Stimulated activated CD8-positive, alpha-beta memory T cell treated with anti-CD3 and anti-CD28 coated beads, Interleukin-4, amount 100 ng/mL, for 48 hours (primary cell): ENCODE measurements around the gene TAOK1.
"Not testable (repeated sequence)": the region's sequence is repeated elsewhere in the genome, so short reads cannot be mapped to it uniquely, and the experiment has no call there.

Experiments used
- DNase-seq: peaks from one replicate; pipeline ENCODE4 v3.0.0-alpha.2; 2020

The TAOK1 gene

DNA sequence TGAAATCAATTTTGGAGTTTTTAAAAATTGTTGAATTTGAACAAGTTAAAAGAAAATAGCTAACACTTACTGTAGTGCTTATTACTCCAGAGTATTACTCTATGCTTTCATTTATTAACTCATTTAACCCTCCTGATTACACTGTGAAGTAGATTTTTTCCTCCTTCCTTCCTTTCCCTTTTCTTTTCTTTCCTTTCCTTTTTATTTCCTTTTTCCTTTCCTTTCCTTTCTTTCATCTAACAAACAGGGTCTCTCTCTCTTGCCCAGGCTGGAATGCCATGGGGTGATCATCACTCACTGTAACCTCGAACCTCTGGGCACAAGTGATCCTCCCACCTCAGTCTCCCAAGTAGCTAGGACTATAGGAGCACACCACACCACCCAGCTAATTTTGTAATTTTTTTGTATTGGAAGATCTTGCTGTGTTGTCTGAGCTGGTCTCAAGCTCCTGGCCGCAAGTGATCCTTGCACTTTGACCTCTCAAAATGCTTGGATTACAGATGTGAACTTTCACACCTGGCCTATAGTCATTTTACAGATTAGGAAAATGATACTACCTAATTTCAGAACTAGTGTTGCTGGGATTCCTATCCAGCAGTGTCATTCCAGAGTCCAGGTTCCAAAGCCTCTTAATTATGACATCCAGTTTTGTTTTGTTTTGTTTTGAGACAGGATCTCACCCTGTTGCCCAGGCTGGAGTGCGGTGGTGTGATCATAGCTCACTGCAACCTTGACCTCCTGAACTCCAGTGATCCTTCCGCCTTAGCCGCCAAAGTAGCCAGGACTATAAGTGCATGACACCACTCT lies 59.9 kb downstream of the TAOK1 start:
- DNase-seq, result no peak

- no peak for DNase-seq
These were observed 61.1 kb downstream of the TAOK1 start for GRCh38 chr17:29451121-29451742.

DNA sequence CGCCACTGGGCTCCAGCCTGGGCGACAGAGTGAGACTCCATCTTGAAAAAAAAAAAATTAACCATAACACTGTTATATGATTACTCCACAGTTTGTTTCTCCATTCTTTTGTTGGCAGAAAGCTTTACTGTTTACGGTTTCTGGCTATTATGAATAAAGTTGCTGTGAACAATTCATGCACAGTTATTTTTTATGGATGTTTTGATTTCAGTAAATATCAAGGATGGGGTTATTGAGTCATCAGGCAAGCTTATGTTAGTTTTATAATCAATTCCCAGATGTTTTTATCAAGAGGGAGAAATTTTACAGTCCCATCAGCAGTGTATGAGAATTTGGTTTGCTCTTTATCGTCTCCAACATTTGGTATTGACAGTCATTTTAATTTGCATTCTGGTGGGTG lies 67.9 kb downstream of the TAOK1 start:
- no peak for DNase-seq

DNA sequence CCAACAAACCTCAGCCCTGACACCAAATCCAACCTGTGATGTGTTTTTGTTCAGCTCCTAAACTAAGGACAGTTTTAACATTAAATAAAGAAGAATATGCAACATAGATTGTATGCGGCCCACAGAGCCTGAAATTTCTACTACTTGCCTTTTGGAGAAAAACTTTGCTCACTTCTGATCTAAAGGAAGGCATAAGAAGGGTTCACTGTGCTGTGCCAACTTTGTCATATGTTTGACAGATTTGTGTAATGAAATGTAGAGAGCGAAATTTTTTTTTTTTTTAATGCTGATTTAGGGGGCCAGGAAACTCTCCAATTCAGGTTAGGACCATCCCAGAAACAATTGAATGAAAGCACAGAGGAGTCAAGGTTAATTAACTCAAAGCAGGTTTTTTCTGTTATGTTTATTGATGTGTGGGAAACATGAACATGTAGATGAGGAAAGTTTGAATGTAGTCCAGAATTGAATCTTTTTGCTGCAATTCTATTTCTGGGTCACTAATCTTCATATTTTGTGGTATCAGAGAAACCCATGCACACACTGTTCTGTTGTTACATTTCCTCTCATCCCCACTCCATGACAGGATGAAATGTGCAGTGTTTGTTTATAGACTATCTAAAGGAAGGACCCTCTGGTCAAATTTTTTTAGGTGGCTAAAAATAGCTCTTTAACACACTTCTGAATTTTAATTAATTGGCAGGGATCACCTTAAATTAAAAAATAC lies 71.5 kb downstream of the TAOK1 start:
- DNase-seq, result no peak

DNA sequence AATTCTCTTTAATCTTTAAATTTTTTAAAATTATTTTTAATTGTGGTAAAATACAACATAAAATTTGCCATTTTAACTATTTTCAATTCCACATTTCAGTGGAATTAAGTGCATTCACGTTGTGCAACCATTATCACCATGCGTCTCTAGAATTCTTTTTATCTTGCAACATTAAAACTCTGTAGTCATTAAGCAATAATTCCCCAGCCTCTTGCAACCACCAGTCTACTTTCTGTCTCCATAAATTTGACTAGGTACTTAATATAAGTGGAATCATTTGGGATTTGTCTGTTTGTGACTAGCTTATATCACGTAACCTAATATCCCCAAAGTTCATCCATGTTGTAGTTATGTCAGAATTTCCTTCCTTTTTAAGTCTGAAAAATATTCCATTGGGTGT lies 79.1 kb downstream of the TAOK1 start:
- no peak for DNase-seq

DNA sequence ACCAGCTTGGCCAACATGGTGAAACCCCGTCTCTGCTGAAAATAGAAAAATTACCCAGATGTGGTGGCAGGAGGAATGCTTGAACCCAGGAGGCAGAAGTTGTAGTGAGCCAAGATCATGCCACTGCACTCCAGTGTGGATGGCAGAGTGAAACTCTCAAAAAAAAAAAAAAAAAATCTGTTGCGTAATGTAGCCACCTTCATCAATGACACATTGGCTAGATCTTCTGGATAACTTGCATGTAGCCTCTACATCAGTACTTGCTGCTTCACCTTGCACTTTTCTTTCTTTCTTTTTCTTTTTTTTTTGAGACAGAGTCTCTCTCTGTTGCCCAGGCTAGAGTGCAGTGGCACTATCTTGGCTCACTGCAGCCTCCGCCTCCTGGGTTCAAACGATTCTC lies 83.3 kb downstream of the TAOK1 start:
- DNase-seq, result not testable (repeated sequence)

- DNase-seq, result no peak
These were observed 84.1 kb downstream of the TAOK1 start for GRCh38 chr17:29474297-29474696.

- DNase-seq, result no peak
These were observed 85.7 kb downstream of the TAOK1 start for GRCh38 chr17:29475891-29476290.

DNA sequence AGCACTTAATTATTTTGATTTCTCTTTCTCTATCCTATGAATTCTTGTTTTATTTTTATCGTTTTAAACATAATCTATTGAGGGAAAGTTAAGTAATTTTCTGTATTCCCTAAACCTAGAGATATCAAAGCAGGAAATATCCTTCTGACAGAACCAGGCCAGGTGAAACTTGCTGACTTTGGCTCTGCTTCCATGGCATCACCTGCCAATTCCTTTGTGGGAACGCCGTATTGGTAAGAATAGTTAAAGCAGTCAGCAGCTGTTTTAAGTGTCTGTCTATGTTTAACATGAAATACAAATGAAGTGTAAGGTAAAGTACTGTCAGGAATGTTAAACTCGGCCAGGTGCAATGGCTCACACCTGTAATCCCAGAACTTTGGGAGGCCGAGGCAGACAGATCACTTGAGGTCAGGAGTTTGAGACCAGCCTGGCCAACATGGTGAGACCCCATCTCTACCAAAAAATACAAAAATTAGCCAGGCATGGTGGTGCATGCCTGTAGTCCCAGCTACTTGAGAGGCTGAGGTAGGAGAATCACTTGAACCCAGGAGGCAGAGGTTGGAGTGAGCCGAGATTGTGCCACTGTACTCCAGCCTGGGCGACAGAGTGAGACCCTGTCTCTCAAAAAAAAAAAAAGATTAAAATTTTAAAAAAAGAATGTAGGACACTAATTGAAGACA lies 90.2 kb downstream of the TAOK1 start:
- DNase-seq, result not testable (repeated sequence)

GRCh38 chr17:29483503-29483902 lies 93.3 kb downstream of the TAOK1 start:
- DNase-seq, result no peak

GRCh38 chr17:29495011-29495410 lies 104.8 kb downstream of the TAOK1 start:
- no peak for DNase-seq

- no peak for DNase-seq
These were observed 114.5 kb downstream of the TAOK1 start for GRCh38 chr17:29504711-29505110.

DNA sequence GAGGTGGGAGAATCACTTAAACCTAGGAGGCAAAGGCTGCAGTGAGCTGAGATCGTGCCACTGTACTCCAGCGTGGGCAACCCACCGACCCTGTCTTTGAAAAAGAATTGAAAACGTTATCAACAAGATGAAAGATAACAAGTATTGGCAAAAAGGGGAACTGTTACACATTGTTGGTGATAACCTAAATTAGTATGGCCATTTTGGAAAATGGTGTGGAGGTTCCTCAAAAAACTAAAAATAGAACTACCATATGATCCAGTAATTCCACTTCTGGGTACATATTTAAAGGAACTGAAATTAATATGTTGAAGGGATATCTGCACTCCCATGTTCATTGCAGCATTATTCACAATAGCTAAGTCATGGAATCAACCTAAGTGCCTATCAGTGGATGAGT lies 115.7 kb downstream of the TAOK1 start:
- no peak for DNase-seq

DNA sequence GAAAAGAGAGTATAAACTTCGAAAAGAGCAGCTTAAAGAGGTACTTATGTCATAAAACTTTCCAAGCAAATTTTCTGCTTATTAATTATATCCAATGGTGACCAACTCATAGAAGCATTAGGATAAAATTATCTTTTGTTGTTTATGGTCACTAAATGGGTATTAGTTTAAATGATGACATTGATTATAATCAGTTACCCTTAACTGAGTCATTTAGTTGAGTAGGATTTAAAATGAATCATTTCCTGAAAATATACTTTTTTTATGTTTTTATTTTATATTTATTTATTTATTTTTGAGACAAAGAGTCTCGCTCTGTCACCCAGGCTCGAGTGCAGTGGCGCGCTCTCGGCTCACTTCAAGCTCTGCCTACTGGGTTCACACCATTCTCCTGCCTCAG lies 120.8 kb downstream of the TAOK1 start:
- DNase-seq, result no peak

DNA sequence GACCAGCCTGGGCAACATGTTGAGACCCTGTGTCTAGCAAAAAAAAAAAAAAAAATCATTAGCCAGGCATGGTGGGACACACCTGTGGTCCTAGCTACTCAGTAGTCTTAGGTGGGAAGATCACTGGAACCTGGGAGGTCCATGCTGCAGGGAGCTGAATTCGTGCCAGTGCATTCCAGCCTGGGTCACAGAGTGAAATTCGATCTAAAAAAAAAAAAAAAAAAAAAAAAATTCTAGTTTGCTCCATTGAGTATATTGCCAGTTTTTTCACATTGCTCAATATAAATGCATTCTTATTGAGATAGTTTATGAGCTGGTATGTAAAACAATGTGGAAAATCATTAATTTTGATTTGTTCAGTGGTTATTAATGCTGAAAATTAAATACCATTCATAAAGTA lies 124.6 kb downstream of the TAOK1 start:
- no peak for DNase-seq

GRCh38 chr17:29518359-29518758 lies 128.2 kb downstream of the TAOK1 start:
- no peak for DNase-seq

GRCh38 chr17:29524692-29525091 lies 134.5 kb downstream of the TAOK1 start:
- DNase-seq, result no peak

DNA sequence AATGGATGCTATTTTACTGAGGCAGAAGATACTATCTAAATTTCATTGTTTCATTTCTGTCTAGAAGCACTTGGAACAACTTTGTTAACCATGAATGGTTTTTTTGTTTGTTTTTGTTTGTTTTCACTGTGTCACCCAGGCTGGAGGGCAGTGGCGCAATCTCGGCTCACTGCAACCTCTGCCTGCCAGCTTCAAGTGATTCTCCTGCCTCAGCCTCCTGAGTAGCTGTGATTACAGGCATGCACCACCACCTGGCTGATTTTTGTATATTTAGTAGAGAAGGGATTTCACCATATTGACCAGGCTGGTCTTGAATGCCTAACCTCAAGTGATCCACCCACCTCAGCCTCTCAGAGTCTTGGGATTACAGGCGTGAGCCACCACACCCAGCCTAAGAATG lies 136.2 kb downstream of the TAOK1 start:
- DNase-seq, result no peak

DNA sequence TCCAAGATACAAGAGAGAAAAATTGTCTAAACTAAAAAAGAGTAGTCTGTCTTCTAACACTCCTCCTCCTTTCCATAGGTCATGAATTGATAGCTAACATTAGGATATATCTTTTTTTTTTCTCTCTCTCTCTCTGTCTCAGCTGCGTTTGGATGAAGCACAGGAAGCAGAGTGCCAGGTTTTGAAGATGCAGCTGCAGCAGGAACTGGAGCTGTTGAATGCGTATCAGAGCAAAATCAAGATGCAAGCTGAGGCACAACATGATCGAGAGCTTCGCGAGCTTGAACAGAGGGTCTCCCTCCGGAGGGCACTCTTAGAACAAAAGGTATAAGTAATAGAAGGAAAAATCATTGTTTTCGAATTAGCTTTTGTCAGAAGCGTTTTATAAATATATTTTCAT lies 143.8 kb downstream of the TAOK1 start:
- no peak for DNase-seq

- DNase-seq, result no peak
These were observed 153.9 kb downstream of the TAOK1 start for GRCh38 chr17:29544066-29544465.

- no peak for DNase-seq
These were observed 155.9 kb downstream of the TAOK1 start for GRCh38 chr17:29546085-29546484.

DNA sequence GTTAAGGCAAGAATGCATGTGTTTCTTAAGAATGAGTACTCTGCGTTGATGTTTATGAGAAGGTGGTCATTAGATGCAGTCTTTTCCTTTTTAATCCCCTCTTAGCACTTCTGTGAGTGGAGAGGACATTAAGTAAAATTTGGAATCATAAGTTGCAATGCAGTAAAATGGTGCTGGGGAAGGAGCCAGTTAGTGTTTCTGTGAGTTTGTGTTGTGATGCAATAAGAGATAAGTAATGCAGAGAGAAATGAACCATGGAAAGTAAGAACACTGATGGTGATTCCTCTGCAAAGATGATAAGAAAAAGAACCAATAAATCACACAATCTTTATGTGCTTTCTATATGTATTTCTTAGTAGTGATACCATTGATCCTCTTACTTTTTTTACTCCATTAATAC lies 156.7 kb downstream of the TAOK1 start:
- DNase-seq, result no peak

DNA sequence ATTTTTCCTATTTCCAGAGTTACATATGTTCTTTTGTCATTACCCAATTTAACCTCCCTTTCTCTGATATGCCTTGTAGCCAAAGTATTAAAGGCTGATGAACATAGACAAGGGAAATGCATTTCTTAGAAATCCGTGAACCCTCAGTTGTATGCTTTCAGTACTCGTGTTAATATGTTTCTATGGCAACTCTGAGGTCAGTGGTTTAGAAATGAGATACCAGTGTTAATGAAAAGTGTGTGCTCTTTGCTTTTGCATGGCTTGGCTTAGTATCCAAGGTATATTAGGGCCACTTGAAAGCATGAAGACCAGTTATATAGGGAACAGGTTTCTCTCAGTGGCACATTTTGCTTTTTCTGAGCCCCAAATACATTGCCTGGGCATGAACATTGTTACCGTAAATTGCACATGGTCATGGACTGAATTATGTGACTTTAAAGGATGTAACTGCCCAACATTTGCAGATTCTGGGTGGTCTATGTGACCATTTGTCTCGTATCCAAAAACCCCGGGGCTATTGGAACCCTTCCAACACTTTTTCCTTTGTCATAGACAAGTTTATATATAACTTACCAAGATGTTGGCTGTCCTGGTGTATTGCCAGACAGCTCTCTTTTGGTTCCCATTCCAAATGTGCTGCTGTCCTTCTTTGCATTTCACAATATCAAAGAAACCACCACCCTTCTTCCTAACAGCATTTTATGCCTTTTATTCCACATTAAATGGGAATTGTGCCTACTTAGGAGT lies 159.2 kb downstream of the TAOK1 start:
- no peak for DNase-seq
